Trophoblast cell (in vitro differentiated cells and primary cell): ENCODE data around the gene OR8B4.
"Not testable (repeated sequence)": the region's sequence is repeated elsewhere in the genome, so short reads cannot be mapped to it uniquely, and the experiment has no call there.

ENCODE experiments used
- DNase-seq, 2 donors: peaks; one replicate each; pipeline ENCODE4 v3.0.0-alpha.2; 2016
- H2AFZ ChIP-seq: 2 replicates; pipeline ENCODE4 v1.6.1; 2013; ENCODE audit warnings: low read length, moderate library complexity, mild to moderate bottlenecking; ENCODE audit not compliant: insufficient read depth, poor library complexity
- H2AK5ac ChIP-seq: 2 replicates; pipeline ENCODE4 v1.6.1; 2013; ENCODE audit warnings: mild to moderate bottlenecking, low read length
- H2BK120ac ChIP-seq: 2 replicates; pipeline ENCODE4 v1.6.1; 2013; ENCODE audit warnings: low read length, mild to moderate bottlenecking, moderate library complexity; ENCODE audit not compliant: insufficient read depth, poor library complexity
- H2BK12ac ChIP-seq: 2 replicates; pipeline ENCODE4 v1.6.1; 2013; ENCODE audit warnings: mild to moderate bottlenecking, low read length, moderate library complexity
- H2BK5ac ChIP-seq: 2 replicates; pipeline ENCODE4 v1.6.1; 2013; ENCODE audit warnings: low read length, low read depth, moderate library complexity, mild to moderate bottlenecking; ENCODE audit not compliant: poor library complexity
- H3K14ac ChIP-seq: 2 replicates; pipeline ENCODE4 v1.6.1; 2013; ENCODE audit warnings: mild to moderate bottlenecking, low read length
- H3K18ac ChIP-seq: 2 replicates; pipeline ENCODE4 v1.6.1; 2013; ENCODE audit warnings: mild to moderate bottlenecking, low read length
- H3K23ac ChIP-seq: 2 replicates; pipeline ENCODE4 v1.6.1; 2013; ENCODE audit warnings: low read length
- H3K27ac ChIP-seq: 2 replicates; pipeline ENCODE4 v1.5.1; 2013; ENCODE audit warnings: low read depth, mild to moderate bottlenecking, inconsistent platforms, low read length, moderate library complexity
- H3K27me3 ChIP-seq: 2 replicates; pipeline ENCODE4 v1.6.1; 2013; ENCODE audit warnings: inconsistent platforms, mild to moderate bottlenecking, low read length, moderate library complexity; ENCODE audit not compliant: insufficient read depth
- H3K36me3 ChIP-seq, 2 experiments: 1 replicate in 1 of 2; 2 replicates in 1 of 2; pipeline ENCODE4 v1.6.1; 2013; ENCODE audit warnings: low read length in 2 of 2, mild to moderate bottlenecking in 2 of 2, moderate library complexity in 1 of 2; ENCODE audit not compliant: insufficient read depth in 2 of 2, control insufficient read depth in 1 of 2
- H3K4ac ChIP-seq: 2 replicates; pipeline ENCODE4 v1.6.1; 2013; ENCODE audit warnings: low read depth, mild to moderate bottlenecking, low read length, moderate library complexity
- H3K4me1 ChIP-seq, 2 experiments: 1 replicate in 1 of 2; 2 replicates in 1 of 2; pipeline ENCODE4 v1.6.1; 2013; ENCODE audit warnings: low read length in 2 of 2, mild to moderate bottlenecking in 2 of 2, moderate library complexity in 1 of 2; ENCODE audit not compliant: insufficient read depth in 2 of 2, control insufficient read depth in 1 of 2
- H3K4me2 ChIP-seq: 2 replicates; pipeline ENCODE4 v1.6.1; 2013; ENCODE audit warnings: inconsistent platforms, mild to moderate bottlenecking, low read length, moderate library complexity
- H3K4me3 ChIP-seq: 2 replicates; pipeline ENCODE4 v1.5.1; 2013; ENCODE audit warnings: mild to moderate bottlenecking, low read depth, low read length, inconsistent platforms
- H3K79me1 ChIP-seq: one replicate; pipeline ENCODE4 v1.6.1; 2013; ENCODE audit warnings: low read length
- H3K79me2 ChIP-seq: 2 replicates; pipeline ENCODE4 v1.6.1; 2013; ENCODE audit warnings: low read length, mild to moderate bottlenecking; ENCODE audit not compliant: control insufficient read depth, insufficient read depth, poor library complexity
- H3K9ac ChIP-seq: 2 replicates; pipeline ENCODE4 v1.6.1; 2013; ENCODE audit warnings: mild to moderate bottlenecking, low read length
- H3K9me3 ChIP-seq: 2 replicates; pipeline ENCODE4 v1.6.1; 2013; ENCODE audit warnings: low read depth, mild to moderate bottlenecking, control low read depth, inconsistent platforms, low read length; ENCODE audit not compliant: insufficient read depth
- H4K12ac ChIP-seq: 2 replicates; pipeline ENCODE4 v1.6.1; 2013; ENCODE audit warnings: low read depth, mild to moderate bottlenecking, low read length, moderate library complexity
- H4K8ac ChIP-seq: 2 replicates; pipeline ENCODE4 v1.6.1; 2013; ENCODE audit warnings: low read depth, mild to moderate bottlenecking, low read length, moderate library complexity
- H4K91ac ChIP-seq: one replicate; pipeline ENCODE4 v1.6.1; 2013; ENCODE audit warnings: low read depth, mild to moderate bottlenecking, low read length, moderate library complexity
- WGBS: extraction: QIAGEN DNeasy Blood & Tissue Kit; methylation state at CpG from one replicate; pipeline ENCODE4 v1.1.7; 2013; ENCODE audit warnings: missing lambda C conversion rate; ENCODE audit not compliant: insufficient read length, insufficient coverage; ENCODE audit errors: extremely low coverage; 5-methylcytosine and 5-hydroxymethylcytosine counted together

The OR8B4 gene

GRCh38 chr11:124403186-124403585 lies 21.5 kb downstream of the OR8B4 start:
- WGBS, result no CpG with 5 or more reads among the region's 27 CpGs
- not testable (repeated sequence) for H3K79me1 ChIP-seq, DNase-seq, H3K4me1 ChIP-seq, H3K9ac ChIP-seq, H3K4ac ChIP-seq, H2AFZ ChIP-seq, H3K4me3 ChIP-seq, H3K27ac ChIP-seq, H3K18ac ChIP-seq, H2AK5ac ChIP-seq, H3K23ac ChIP-seq, H4K91ac ChIP-seq, H4K12ac ChIP-seq, H3K9me3 ChIP-seq, H3K4me2 ChIP-seq, H3K36me3 ChIP-seq, H2BK120ac ChIP-seq, H3K14ac ChIP-seq, H2BK12ac ChIP-seq, H2BK5ac ChIP-seq, H3K27me3 ChIP-seq, H4K8ac ChIP-seq, H3K79me2 ChIP-seq

GRCh38 chr11:124402326-124402922 lies 22.2 kb downstream of the OR8B4 start:
- Histone ChIP-seq H3K23ac (no peak overlapping the region), H3K4me2 (no peak overlapping the region), H3K27ac (no peak overlapping the region), H3K4me1 (no peaks in the 10 kb centered on the region), H3K79me1 (no peaks in the 10 kb centered on the region), H3K27me3 (no peaks in the 10 kb centered on the region), H3K18ac (no peak overlapping the region), H2BK12ac (no peak overlapping the region), H2AK5ac (no peak overlapping the region), H3K36me3 (no peaks in the 10 kb centered on the region), H4K12ac (no peak overlapping the region), H4K91ac (no peak overlapping the region), H3K9me3 (no peaks in the 10 kb centered on the region), H3K4me3 (no peak overlapping the region), H3K4ac (no peak overlapping the region), H4K8ac (no peak overlapping the region), H2BK5ac (no peak overlapping the region), H2BK120ac (no peak overlapping the region), H2AFZ (no peak overlapping the region), H3K79me2 (no peaks in the 10 kb centered on the region), H3K14ac (no peak overlapping the region), H3K9ac (no peak overlapping the region)
- DNase-seq, result peak; percentile 77 to 96
- no CpG with 5 or more reads among the region's 8 CpGs for WGBS

- Histone ChIP-seq H3K18ac (no peak within 1 kb of the TSS), H3K27ac (no peak within 1 kb of the TSS), H2BK5ac (no peak within 1 kb of the TSS), H3K4ac (no peak within 1 kb of the TSS), H2BK120ac (no peak within 1 kb of the TSS), H3K36me3 (no peaks in the 10 kb centered on the region), H2BK12ac (no peak within 1 kb of the TSS), H3K23ac (no peak within 1 kb of the TSS), H3K4me3 (no peak within 1 kb of the TSS), H3K9ac (no peak within 1 kb of the TSS), H2AFZ (no peak within 1 kb of the TSS), H4K91ac (no peak within 1 kb of the TSS), H3K9me3 (no peaks in the 10 kb centered on the region), H3K14ac (no peak within 1 kb of the TSS), H3K27me3 (no peaks in the 10 kb centered on the region), H3K4me1 (no peaks in the 10 kb centered on the region), H4K8ac (no peak within 1 kb of the TSS), H2AK5ac (no peak within 1 kb of the TSS), H3K79me1 (no peaks in the 10 kb centered on the region), H3K79me2 (no peaks in the 10 kb centered on the region), H4K12ac (no peak within 1 kb of the TSS), H3K4me2 (no peak within 1 kb of the TSS)
- DNase-seq, result no peak
These were observed 25.7 kb downstream of the OR8B4 start, which contains the start of gene OR8B3 for GRCh38 chr11:124398924-124399323. Gene OR8B3, minus strand, starts transcription at chr11:124399024. Its CDS starts 1,673 bp downstream, at chr11:124397351.

- not testable (repeated sequence) for H3K36me3 ChIP-seq, H3K79me2 ChIP-seq, H3K9me3 ChIP-seq, H3K79me1 ChIP-seq, H4K8ac ChIP-seq, H2AFZ ChIP-seq, H2BK12ac ChIP-seq, H4K12ac ChIP-seq, H2BK120ac ChIP-seq, H2BK5ac ChIP-seq, DNase-seq, H3K23ac ChIP-seq, H3K18ac ChIP-seq, H3K27me3 ChIP-seq, H3K4me3 ChIP-seq, H3K4me1 ChIP-seq, H3K14ac ChIP-seq, H3K9ac ChIP-seq, H4K91ac ChIP-seq, H2AK5ac ChIP-seq, H3K27ac ChIP-seq, H3K4ac ChIP-seq, H3K4me2 ChIP-seq
- no CpG with 5 or more reads among the region's 4 CpGs for WGBS
These were observed 27.8 kb downstream of the OR8B4 start for GRCh38 chr11:124396847-124397246.
